DMS53 (cell line): ENCODE data around the gene TRERF1.
A peak's percentile ranks its signal among the peaks of the same experiment; 100 is the strongest.
"Not testable (repeated sequence)": the region's sequence is repeated elsewhere in the genome, so short reads cannot be mapped to it uniquely, and the experiment has no call there.

ENCODE experiments used
- DNase-seq: peaks from one replicate; lab custom pipeline; 2025; lab: John Stamatoyannopoulos, UW

TRERF1 gene

GRCh38 chr6:42220807-42221206 lies 230.9 kb downstream of the TRERF1 start:
- DNase-seq = no peak

GRCh38 chr6:42217519-42218367 lies 234.0 kb downstream of the TRERF1 start, which contains the start of gene MRPS10:
Gene MRPS10, minus strand, starts transcription at chr6:42217861. Its CDS starts 12 bp downstream, at chr6:42217849.
- peak; percentile 99 for DNase-seq

- no peak for DNase-seq
Observed at GRCh38 chr6:42217157-42217518, 234.6 kb downstream of the TRERF1 start.

GRCh38 chr6:42216495-42216894 lies 235.2 kb downstream of the TRERF1 start:
- DNase-seq = not testable (repeated sequence)

GRCh38 chr6:42212442-42212841 lies 239.3 kb downstream of the TRERF1 start:
- DNase-seq = no peak

- peak; percentile 52 for DNase-seq
Observed at GRCh38 chr6:42211726-42212125, 240.0 kb downstream of the TRERF1 start.

- peak; percentile 87 for DNase-seq
Observed at GRCh38 chr6:42210551-42210950, 241.2 kb downstream of the TRERF1 start.

GRCh38 chr6:42207559-42207958 lies 244.2 kb downstream of the TRERF1 start:
- DNase-seq = not testable (repeated sequence)

- no peak for DNase-seq
Observed at GRCh38 chr6:42204768-42205282, 246.9 kb downstream of the TRERF1 start.

- DNase-seq = no peak
Observed at GRCh38 chr6:42203183-42203582, 248.5 kb downstream of the TRERF1 start.

GRCh38 chr6:42202131-42202915 lies 249.4 kb downstream of the TRERF1 start:
- DNase-seq = not testable (repeated sequence)

GRCh38 chr6:42201382-42201781 lies 250.3 kb downstream of the TRERF1 start:
- DNase-seq = no peak

- DNase-seq = peak; percentile 71
Observed at GRCh38 chr6:42200035-42200434, 251.7 kb downstream of the TRERF1 start.

GRCh38 chr6:42199106-42199981 lies 252.4 kb downstream of the TRERF1 start:
- peak; percentile 46 for DNase-seq

- DNase-seq = peak; percentile 95
Observed at GRCh38 chr6:42197555-42198362, 254.0 kb downstream of the TRERF1 start.

- no peak for DNase-seq
Observed at GRCh38 chr6:42195415-42195814, 256.3 kb downstream of the TRERF1 start.

- no peak for DNase-seq
Observed at GRCh38 chr6:42194056-42194455, 257.7 kb downstream of the TRERF1 start.

GRCh38 chr6:42193491-42193894 lies 258.2 kb downstream of the TRERF1 start:
- no peak for DNase-seq

GRCh38 chr6:42192385-42192784 lies 259.3 kb downstream of the TRERF1 start:
- DNase-seq = peak; percentile 57

- no peak for DNase-seq
Observed at GRCh38 chr6:42190554-42191183, 261.1 kb downstream of the TRERF1 start.
